Tibial nerve (tissue), 4 donors: ENCODE measurements around the gene UBE2E2. TPM values are rescaled to one million over a fixed set of nuclear protein-coding genes. Genes with fewer than 3 reads are reported as not detected.

ENCODE experiments used
- DNase-seq, 2 donors: peaks; one replicate each; pipeline ENCODE4 v3.0.0-alpha.2; 2019; ENCODE audit warnings: low spot score in 2 of 2
- H3K27ac ChIP-seq, 4 donors: fragments of 200-600 bp; sonication (generic) in 3 of 4; one replicate each; pipeline ENCODE4 v1.5.1; 2017 to 2019; ENCODE audit warnings: mild to moderate bottlenecking in 1 of 4
- H3K27me3 ChIP-seq, 2 donors: fragments of 200-600 bp; sonication (generic) in 1 of 2; one replicate each; pipeline versions ENCODE4 v1.5.1 to v1.6.0; 2017 to 2019
- H3K36me3 ChIP-seq, 3 donors: fragments of 200-600 bp; sonication (generic); one replicate each; pipeline ENCODE4 v1.5.1; 2018 to 2019
- H3K4me1 ChIP-seq, 4 donors: fragments of 200-600 bp; sonication (generic) in 3 of 4; one replicate each; pipeline ENCODE4 v1.5.1; 2017 to 2019
- H3K4me3 ChIP-seq, 4 donors: fragments of 200-600 bp; sonication (generic) in 3 of 4; one replicate each; pipeline ENCODE4 v1.5.1; 2017 to 2019; ENCODE audit warnings: mild to moderate bottlenecking in 1 of 4, moderate library complexity in 1 of 4
- H3K9me3 ChIP-seq, 4 donors: fragments of 200-600 bp; sonication (generic) in 3 of 4; one replicate each; pipeline ENCODE4 v1.5.1; 2017 to 2019
- EP300 ChIP-seq, 2 donors: sonication (generic); formaldehyde crosslinking; IDR thresholded peaks; one replicate each; pipeline ENCODE4 v1.6.1; 2017; ENCODE audit warnings: antibody characterized with exemption in 2 of 2, mild to moderate bottlenecking in 1 of 2
- POLR2A ChIP-seq, 2 donors: fragments of 450-650 bp; IDR thresholded peaks; one replicate each; pipeline ENCODE4 v1.6.1; 2017; ENCODE audit warnings: antibody characterized with exemption in 2 of 2, mild to moderate bottlenecking in 2 of 2, moderate library complexity in 2 of 2
- WGBS, 2 donors: methylation state at CpG; one replicate each; pipeline ENCODE4 v1.1.5; 2018; 5-methylcytosine and 5-hydroxymethylcytosine counted together
- total RNA-seq, 4 donors: library from RNA; depleted of rRNA; stranded (reverse); fragments of >200 nt; gene quantifications; one replicate each; pipeline ENCODE4 v1.1.0, GENCODE V29; 2016
- TF ChIP-seq, protein P1 (sequence below), 5 experiments: fragments of 200-600 bp in 3 of 5; fragments of 450-650 bp in 2 of 5; sonication (generic) in 3 of 5; IDR thresholded peaks; one replicate each; pipeline ENCODE4 v1.5.1; 2016 to 2019; ENCODE audit warnings: antibody characterized with exemption in 5 of 5, mild to moderate bottlenecking in 3 of 5, moderate library complexity in 2 of 5

The UBE2E2 gene
- total RNA-seq, 4 donors from 2014 or later = 67.1 to 222 (median 130) TPM

- Histone ChIP-seq H3K36me3 (no peaks in the 10 kb centered on the region), H3K4me1 (no peaks in the 10 kb centered on the region), H3K27ac (no peak overlapping the region), H3K9me3 (no peaks in the 10 kb centered on the region), H3K27me3 (no peaks in the 10 kb centered on the region), H3K4me3 (no peak overlapping the region)
- TF ChIP-seq, protein P1, sequence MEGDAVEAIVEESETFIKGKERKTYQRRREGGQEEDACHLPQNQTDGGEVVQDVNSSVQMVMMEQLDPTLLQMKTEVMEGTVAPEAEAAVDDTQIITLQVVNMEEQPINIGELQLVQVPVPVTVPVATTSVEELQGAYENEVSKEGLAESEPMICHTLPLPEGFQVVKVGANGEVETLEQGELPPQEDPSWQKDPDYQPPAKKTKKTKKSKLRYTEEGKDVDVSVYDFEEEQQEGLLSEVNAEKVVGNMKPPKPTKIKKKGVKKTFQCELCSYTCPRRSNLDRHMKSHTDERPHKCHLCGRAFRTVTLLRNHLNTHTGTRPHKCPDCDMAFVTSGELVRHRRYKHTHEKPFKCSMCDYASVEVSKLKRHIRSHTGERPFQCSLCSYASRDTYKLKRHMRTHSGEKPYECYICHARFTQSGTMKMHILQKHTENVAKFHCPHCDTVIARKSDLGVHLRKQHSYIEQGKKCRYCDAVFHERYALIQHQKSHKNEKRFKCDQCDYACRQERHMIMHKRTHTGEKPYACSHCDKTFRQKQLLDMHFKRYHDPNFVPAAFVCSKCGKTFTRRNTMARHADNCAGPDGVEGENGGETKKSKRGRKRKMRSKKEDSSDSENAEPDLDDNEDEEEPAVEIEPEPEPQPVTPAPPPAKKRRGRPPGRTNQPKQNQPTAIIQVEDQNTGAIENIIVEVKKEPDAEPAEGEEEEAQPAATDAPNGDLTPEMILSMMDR (IDR thresholded peaks at IDR 0.05) = no peak
- no peak for TF ChIP-seq EP300 (IDR thresholded peaks at IDR 0.05)
- no peak for TF ChIP-seq POLR2A (IDR thresholded peaks at IDR 0.05)
- no peak for DNase-seq
- WGBS, 2 donors = 94 to 96% methylated on average over 5 of the region's 5 CpGs
Observed at GRCh38 chr3:23508464-23508863, 305.3 kb downstream of the UBE2E2 start.

GRCh38 chr3:23518441-23518840, 315.3 kb downstream of the UBE2E2 start:
- Histone ChIP-seq H3K36me3 (no peaks in the 10 kb centered on the region), H3K27ac (no peak overlapping the region), H3K4me3 (no peak overlapping the region), H3K9me3 (no peaks in the 10 kb centered on the region), H3K4me1 (peaks cover 0 to 17% (median 0%) of the 10 kb centered on the region in 4 donors), H3K27me3 (no peaks in the 10 kb centered on the region)
- DNase-seq = no peak
- 70 to 77% methylated on average over 2 of the region's 2 CpGs for WGBS, 2 donors
- TF ChIP-seq EP300 (IDR thresholded peaks at IDR 0.05) = no peak
- TF ChIP-seq POLR2A (IDR thresholded peaks at IDR 0.05) = no peak
- TF ChIP-seq, protein P1 (IDR thresholded peaks at IDR 0.05) = no peak

DNA sequence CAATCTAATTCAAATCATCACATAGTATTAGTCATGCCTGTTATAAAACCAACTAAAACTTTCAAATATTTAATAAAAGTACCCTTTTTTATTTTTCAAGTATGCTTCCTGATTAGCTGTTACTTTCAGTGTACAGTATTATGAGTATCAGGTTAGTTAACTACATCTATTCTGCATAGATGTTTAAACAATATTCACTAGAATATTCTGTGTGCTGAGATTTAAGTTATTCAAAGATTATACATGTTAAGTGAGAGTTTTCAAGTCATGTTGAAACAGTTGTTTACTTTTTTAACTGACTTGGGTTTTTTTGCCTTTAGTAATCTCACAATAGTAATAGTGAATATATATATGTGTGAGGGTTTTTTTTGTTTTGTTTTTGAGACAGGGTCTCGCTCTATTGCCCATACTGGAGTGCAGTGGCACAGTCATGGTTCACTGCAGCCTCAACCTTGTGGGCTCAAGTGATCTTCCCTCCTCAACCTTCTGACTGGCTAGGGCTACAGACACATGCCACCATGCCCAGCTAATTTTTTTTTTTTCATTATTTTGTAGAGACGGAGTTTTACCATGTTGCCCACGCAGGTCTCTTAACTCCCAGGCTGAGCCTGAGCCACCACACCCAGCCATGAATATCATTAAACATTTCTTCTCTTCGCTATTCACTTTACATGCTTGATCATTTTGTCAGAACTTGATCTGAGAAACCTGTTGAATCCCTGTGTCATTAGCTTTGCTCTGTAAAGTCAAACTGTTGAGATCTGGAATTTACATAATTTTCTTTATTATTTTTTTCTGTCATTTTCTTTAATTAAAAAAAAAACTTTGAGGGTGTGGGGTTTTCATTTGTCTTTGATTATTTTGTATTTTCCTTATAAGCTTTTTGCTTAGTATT, 316.4 kb downstream of the UBE2E2 start:
- Histone ChIP-seq H3K4me1 (peaks cover 0 to 17% (median 0%) of the 10 kb centered on the region in 4 donors), H3K4me3 (no peak overlapping the region), H3K9me3 (no peaks in the 10 kb centered on the region), H3K27ac (no peak overlapping the region), H3K36me3 (no peaks in the 10 kb centered on the region), H3K27me3 (no peaks in the 10 kb centered on the region)
- 90 to 94% methylated on average over 4 of the region's 4 CpGs for WGBS, 2 donors
- DNase-seq = no peak
- TF ChIP-seq EP300 (IDR thresholded peaks at IDR 0.05) (no peak), POLR2A (IDR thresholded peaks at IDR 0.05) (no peak)
- TF ChIP-seq, protein P1 (IDR thresholded peaks at IDR 0.05) = no peak

DNA sequence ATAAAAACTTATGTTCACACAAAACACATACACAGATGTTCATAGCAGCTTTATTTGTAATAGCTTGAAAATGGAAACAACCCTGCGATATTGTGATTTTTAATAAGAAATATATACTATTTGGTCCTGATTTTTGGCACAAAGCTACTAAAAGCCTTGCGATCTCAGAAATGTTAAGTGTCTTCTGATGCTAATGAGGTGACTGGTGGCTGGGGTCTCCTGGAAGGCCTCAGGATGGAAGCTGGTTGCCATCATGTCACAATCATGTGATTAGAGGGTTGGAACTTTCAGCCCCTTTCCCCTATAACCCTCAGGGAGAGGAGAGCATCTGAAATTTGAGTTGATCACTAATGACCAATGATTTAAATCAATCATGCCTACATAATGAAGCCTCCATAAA, 324.2 kb downstream of the UBE2E2 start:
- no peak for DNase-seq
- Histone ChIP-seq H3K9me3 (no peaks in the 10 kb centered on the region), H3K27me3 (no peaks in the 10 kb centered on the region), H3K36me3 (no peaks in the 10 kb centered on the region), H3K4me1 (no peaks in the 10 kb centered on the region), H3K4me3 (no peak overlapping the region), H3K27ac (no peak overlapping the region)
- WGBS, 2 donors = 87 to 93% methylated on average over 2 of the region's 2 CpGs
- TF ChIP-seq EP300 (IDR thresholded peaks at IDR 0.05) (no peak), POLR2A (IDR thresholded peaks at IDR 0.05) (no peak)

GRCh38 chr3:23533596-23533995, 330.5 kb downstream of the UBE2E2 start:
- Histone ChIP-seq H3K27ac (no peak overlapping the region), H3K4me1 (peaks cover 0 to 11% (median 0%) of the 10 kb centered on the region in 4 donors), H3K4me3 (no peak overlapping the region), H3K27me3 (no peaks in the 10 kb centered on the region), H3K9me3 (no peaks in the 10 kb centered on the region), H3K36me3 (no peaks in the 10 kb centered on the region)
- no peak for DNase-seq
- WGBS, 2 donors = 92% methylated on average over 11 of the region's 11 CpGs
- TF ChIP-seq EP300 (IDR thresholded peaks at IDR 0.05) = no peak
- no peak for TF ChIP-seq POLR2A (IDR thresholded peaks at IDR 0.05)
- TF ChIP-seq, protein P1 (IDR thresholded peaks at IDR 0.05) = no peak
